ENCODE results near the gene DLX2.
"Not testable (repeated sequence)": the region's sequence is repeated elsewhere in the genome, so short reads cannot be mapped to it uniquely, and the experiment has no call there.

DLX2 gene

DNA sequence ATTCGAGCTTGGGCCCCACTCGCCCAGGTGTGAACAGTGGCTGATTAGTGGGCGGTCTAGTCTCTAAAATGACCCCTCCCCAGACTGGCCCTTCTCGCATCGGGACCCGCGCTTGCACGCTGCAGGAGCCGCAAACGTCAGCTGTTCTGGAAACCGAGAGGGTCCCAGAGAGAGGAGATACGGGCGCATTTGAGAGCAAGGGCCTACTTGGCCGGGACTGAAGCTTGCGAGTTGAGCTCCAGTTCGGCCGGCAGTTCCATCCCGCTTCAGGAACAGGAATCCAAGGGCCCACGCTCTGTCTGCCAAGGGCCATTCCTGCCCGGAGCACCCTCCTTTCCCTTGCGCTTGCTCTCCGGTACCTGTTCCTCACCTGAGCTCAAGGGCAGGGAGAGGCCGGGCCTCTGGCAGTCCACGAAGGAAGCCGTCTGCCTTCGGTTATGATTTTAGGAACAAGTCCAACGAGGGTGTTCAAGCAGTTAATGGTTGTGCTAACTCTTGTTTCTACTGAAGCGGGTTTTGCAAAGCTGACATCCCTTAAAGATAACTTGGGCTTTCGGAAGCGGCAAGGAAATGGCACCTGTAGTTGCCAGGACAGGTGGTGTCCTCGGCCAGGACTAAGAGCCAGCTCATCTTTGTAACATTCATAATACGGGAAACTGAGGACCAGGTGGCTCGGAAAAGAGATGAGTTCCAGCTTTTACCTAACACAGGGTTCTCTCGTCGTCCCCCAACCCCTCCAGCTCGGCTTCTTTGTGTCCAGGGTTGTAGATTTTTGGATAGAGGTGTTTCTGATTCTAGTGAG is 21.3 kb downstream of the DLX2 start:
- DNase-seq, result no peak

DNA sequence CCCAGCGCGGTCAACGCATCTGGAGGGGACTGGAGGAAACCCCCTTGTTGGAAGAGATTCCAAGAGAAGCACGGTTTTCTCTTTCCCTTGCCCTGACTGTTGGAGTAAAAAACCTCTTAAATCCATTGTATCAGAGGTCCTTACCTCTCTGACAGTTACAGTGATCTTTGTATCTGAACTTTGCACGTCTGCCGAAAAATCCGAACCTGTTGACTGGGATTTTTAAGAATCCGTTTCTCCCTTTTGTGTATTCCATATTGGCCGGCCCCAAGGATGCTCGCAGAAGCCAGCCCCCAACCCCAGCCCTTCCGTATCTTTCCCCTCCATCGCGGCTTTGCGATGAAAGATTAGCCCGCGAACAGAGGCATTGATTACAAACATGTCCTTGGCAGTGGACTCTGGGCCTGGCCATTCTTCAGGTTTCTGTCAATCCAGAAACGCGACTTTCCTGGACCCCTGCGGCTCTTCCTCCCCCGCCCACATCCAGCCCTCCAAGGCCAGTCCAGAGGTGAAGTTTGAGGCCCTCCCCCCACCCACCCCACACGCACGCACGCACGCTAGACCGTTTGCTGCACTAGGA is 22.0 kb downstream of the DLX2 start:
- no peak for DNase-seq

DNA sequence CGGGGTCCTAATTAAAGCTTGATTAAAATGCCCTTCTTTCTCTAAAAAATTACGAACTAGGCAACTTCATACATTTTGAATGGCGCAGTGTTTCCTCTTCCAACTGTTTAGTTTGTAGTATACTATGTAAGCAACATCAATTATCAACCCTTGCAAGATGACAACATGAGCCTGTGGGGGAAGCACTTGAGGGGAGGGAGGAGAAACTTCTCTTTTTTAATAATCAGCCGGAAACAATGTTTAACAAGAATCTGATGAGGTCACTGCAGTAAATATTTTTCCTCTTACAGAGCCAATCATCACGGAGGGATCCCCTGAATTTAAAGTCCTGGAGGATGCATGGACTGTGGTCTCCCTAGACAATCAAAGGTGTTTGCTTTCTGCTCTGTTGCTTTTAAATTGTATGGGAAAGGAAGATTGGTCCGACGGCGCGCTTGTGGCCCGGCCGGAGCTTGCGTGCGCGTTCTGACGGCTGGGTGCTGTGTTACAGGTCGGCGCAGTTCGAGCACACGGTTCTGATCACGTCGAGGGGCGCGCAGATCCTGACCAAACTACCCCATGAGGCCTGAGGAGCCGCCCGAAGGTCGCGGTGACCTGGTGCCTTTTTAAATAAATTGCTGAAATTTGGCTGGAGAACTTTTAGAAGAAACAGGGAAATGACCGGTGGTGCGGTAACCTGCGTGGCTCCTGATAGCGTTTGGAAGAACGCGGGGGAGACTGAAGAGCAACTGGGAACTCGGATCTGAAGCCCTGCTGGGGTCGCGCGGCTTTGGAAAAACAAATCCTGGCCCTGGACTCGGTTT is 22.7 kb downstream of the DLX2 start:
- DNase-seq, result no peak

DNA sequence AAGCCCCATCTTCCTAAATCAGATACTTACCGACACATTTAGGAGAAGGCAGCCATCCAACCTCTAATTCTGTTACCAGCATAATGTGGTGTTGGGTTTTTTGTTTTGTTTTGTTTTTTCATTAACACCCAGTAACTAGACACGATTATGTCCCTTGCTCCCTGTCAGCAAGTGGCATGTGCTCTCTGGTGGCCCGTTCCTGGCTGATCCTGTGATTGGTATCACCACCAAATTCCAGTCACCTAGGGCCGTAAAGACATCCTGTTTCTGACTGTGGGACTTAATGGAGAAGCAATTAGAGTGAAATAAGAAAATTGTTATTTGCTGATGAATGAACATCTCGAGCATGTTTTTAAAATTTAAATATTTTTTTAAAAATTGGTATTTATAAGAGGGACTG is 23.3 kb downstream of the DLX2 start:
- no peak for DNase-seq

DNA sequence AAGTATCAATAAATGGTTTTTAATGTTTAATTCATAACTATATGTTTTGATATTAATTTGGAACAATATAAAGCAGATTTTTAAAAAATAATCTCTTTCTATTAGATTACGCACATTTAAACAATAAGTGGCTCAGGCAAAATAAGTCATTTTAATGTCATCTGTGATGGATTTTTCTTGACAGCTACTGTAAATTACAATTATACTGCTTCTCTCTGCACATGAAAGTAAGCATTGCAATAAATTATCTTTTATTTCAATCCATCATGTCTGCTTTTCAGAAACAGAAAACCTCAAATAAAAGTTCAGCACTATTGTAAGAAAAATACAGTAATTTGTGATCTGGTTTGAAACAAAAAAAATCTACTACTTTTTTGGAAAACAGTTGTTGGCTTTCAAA is 28.4 kb downstream of the DLX2 start:
- no peak for DNase-seq

DNA sequence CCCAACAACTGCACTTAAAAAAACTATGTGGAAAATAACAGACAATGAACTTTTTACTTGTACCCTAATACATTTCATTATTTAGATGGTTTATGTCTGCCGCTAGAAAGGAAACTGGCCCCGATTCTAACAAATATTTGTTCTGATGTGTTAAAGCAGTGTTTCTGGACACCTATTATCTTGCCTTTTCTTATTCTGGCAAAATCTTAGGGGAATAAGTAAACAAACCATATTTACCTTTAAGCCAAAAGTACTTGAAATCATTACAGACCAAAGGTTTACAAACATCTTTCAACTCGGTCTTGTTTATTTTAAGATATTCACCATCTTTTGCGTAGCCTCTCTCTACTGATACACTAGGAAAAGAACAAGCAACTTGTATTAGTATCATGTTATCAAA is 29.2 kb downstream of the DLX2 start:
- DNase-seq, result no peak

DNA sequence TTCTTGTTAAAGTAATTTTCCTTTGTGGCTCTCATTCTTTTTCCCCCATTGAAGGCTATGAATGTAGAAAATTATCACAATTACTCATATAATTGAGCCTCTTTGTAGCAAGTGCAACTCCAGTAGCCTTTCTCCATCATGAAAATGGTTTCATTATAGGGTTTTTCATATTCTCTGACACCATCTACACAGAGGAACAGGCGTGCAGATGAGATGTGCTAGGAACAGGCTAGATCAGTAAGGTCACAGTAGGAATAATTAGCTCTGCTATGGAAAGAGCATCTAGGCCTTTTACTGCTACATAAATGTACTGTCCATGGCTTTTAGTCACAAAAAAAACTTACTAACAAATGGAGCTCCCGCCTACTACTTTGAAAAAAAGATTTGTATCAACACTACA is 30.0 kb downstream of the DLX2 start:
- DNase-seq, result no peak

DNA sequence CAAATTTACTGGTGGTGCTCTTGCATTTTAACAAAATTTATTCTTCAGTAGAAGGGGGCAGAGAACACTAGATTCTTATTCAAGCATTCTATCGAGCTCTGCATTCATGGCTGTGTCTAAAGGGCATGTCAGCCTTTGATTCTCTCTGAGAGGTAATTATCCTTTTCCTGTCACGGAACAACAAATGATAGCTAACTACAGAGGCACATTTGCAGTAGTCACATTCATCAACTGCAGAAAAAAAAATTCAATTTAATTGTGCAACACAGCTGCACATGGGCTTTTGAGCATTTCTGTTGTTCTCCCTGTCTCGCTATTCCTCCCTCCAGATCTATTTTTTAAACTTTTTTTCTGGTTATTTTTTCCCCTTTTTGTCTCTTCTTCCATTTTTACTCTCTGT is 30.4 kb downstream of the DLX2 start:
- no peak for DNase-seq

DNA sequence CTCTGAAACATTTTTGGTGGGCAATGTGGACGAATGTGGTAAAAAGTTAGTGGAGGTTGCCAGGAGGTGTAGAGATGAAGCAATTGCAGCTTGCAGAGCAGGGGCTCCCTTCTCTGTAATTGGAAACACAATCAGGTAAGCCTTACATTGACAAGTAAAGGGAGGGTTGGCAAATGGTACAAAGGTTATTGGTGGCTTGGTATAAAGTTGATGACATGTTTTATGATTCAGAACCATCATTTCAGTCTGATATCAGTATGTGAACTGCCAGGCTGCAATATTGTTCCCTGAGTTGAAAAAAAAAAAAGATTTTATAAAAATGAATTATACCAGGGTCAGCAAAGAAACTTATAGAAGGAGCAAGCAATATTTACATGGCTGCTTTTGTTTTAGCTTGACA is 31.8 kb downstream of the DLX2 start:
- no peak for DNase-seq

DNA sequence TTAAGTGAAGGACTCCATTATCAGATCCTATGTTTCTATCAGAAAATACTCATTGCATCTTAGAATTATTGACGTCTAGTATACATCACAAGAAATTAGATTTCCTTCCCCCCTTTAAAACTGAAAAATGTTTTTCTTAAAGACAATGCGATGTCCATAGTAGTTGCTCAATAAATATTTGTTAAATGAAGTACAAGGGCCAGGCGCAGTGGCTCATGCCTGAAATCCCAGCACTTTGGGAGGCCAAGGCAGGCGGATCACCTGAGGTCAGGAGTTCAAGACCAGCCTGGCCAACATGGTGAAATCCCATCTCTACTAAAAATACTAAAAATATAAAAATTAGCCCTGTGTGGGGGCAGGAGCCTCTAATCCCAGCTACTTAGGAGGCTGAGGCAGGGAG is 34.8 kb downstream of the DLX2 start:
- DNase-seq, result not testable (repeated sequence)

DNA sequence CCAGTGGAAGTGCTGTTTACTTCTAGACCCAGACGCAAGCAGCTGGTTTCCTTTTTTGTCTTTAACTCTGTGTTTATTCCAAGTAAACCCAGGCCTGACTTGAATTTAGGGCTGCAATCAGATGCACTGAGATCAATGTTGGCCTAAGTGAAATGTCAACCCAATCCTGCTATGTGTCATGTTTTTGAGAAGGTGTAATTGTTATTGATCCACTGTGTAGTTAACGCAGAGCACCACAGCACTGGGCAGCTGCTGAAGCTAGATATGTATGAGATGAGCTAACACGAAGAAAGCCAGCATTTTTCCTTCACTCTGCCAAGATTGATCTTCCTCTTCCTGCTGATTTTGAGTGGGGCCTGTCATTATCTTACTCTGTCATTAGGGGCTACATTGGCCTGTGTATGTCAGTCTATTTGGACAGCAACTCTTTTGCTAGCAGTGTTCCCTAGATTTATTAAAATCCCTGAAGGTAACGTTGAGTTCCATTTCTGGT is 36.3 kb downstream of the DLX2 start:
- no peak for DNase-seq

DNA sequence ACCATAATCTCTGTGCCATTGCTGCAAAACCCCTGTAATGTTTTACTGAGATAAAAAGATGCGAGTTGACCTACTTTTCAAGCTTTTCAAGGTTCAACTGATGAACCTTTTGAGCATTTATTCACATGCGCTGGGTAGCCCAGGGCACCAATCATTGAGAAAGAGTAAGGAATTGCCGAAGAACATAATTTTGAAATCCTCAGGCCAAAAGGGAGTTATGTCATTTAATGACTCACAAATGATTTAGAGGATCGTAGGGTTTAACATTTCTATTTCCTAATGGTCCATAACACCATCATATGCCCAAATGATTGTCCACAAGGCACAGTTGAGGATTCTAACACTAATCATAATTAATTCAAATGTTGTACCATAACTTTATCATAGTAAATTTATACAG is 37.6 kb downstream of the DLX2 start:
- DNase-seq, result no peak

DNA sequence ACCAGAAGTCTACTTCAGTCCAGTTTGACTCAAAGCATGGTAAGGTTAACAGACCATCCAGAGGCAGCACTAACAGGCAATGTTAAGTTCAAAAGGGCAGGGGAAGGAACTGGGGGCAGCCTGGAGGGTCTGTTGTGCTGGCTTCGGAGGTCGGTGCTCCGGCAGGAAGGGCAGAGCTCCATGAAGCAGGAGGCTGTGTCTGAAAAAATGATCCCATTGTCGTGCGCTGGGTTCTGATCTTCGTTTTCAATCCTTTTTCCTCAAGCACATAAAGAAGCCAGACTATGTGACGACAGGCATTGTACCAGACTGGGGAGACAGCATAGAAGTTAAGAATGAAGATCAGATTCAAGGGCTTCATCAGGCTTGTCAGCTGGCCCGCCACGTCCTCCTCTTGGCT is 39.3 kb downstream of the DLX2 start:
- no peak for DNase-seq

DNA sequence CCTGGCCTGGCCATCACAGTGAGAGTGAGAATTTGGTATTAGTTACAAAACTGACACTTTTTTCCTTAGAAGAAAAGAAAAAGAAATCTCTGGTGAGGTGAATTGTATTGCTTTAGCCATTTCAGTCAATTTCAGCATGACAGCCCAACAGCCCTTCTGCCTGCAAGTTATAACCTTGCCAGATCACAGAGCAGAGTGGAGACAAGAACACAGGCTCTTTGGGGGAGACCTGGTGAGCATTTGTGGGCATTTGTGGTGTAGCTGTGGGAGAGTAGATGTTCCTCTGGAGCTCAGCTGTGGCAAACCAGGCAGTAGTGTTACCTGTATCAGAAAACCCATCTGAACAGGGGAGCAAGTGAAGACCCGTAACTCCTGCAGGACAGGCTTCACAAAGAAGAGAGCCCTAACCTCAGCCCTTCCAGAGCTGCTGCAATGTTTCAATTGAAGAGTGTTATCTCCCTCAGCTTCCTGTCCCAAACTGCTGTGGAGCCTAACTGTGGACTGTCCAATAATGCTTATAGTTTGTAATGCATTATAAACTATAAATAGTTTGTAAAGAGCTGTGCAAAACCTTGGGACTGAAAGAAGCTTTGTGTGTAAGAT is 40.2 kb downstream of the DLX2 start:
- no peak for DNase-seq

DNA sequence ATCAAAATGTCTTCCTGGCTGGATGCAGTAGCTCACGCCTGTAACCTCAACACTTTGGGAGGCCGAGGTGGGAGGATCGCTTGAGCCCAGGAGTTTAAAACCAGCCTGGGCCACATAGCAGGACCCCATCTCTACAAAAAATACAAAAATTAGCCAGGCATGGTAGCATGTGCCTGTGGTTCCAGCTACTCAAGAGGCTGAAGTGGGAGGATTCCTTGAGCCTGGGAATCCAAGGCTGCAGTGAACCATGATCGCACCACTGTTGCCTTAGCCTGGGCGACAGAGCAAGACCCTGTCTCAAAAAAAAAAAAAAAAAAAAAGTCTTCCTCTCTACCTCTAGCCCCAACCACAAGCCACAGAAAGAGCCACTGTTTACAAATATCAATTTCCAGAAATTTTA is 42.6 kb downstream of the DLX2 start:
- DNase-seq, result not testable (repeated sequence)

DNA sequence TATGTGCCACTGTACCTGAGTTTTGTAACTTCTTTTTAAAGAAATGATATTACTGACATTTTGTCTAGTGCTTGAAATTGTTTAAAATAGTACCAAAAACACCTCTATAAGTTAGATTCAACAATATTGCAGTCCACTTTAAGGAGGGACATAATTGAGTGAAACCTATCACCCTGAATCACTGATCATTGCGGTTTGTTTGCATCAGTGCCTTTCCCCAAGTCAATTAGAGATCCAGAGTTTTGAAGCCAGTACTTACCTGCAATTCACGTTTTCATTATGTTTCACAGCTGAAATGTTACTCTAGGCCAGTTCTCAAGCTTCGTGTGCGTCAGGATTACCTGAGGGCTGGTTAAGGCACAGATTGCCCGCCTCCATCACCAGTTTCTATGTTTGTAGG is 44.0 kb downstream of the DLX2 start:
- no peak for DNase-seq

DNA sequence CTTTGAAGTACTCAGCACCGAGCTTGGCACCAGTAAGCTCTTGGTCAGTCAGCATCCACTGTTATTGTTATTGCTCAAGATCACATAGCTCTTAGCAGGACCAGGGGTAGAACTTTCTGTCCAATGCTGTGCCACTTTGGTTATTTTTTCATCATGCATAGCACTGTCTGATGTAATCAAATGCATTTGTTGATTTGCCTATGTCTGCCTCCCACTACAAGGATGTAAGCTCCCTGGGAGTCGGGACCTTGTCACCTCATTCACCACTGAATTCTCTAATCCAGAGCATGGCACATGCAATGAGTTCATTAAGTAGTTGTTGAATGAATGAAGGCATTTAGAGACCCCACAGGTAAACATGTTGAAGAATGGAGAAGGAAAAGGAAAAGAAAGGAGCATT is 46.4 kb downstream of the DLX2 start:
- DNase-seq, result no peak

DNA sequence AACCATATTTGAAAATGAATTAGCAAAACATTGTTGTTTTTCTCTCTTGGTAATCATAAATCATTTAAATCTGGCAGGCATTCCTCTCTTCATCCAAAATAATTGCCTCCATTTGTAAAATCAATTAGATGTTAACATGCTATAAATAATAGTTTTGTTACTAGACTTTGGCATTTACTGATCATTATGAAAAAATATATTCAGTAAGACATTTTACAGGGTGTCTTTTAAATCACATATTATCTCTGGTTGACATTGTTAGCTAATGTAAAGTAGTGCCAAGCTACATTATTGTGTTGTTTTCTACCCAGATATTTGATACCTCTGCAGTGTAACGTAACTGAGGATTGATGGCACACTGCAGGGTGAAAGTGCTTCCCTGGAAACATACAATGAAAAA is 49.2 kb downstream of the DLX2 start:
- no peak for DNase-seq

DNA sequence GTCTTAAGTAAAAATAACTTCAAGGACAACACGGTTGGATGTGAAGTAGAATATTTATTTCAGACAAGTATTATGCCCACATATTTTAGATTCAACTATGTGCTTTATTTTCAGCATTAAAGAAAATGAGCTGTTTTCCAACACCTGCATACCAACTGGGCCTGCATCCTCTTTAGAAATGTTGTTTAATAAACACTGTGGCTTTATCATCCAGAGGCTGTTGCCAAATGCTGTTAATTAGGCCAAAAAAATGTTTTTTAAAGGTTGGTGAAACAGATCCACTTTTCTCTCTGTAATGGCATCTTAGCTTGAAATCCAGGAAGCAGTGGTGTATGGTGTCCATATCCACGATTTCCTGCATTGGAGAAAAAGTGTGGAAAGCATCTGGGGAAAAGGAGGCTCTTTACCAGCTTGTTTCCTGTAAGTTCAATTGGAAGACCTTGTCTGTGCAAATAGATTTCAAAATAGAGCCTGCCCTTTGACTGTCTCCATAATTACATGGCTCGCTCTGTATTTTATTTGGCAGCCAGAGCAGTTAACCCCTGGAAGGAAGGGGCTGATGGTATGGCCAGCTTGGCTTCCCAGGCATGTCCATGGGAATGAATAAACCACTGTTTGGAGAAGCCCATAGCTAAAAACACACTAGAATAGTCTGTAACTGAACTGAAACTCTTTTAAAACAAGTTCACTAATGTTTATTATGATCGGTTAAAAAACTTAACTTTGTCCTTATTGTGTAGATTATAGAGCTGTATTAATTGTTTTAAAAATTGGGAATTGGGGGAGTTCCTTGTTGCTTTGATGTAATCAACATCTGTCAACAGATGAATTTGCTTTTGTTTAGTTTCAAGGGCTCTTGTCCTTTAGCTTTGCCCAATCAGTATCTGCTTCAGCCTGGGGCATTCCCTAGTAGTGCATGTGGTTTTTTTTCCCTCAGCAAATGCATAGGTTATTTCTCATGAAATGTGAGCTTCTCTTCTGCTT is 50.4 kb downstream of the DLX2 start:
- no peak for DNase-seq

DNA sequence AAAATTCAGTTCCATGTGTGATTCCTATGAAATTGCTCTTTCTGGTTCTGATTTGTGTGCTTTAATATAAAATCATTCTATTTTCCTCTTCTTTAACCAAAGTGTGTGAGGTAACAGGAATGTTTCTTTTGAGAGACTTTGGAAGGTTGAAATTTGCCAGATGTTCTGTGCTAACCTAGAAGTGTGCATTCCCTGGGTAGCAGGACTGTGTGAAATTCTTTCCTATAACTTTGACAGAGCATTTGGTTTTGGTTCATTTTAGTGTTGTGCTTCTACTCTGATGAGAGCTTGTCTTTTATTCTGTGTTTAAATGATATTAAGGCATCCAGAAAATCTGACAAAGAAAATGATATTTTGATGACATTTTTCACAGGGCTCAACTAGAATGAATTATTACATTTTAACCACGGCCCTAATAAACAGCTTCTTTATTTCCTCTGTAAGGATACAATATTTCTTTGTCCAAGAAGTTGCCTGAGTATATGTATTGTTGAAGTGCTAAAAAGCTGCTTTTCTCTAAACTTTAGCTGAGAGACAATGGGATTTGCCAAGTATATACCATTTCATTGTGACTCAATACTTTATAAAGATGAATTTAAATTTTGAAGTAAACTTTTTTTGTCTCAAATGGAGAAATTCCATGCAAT is 52.1 kb downstream of the DLX2 start:
- DNase-seq, result no peak

DNA sequence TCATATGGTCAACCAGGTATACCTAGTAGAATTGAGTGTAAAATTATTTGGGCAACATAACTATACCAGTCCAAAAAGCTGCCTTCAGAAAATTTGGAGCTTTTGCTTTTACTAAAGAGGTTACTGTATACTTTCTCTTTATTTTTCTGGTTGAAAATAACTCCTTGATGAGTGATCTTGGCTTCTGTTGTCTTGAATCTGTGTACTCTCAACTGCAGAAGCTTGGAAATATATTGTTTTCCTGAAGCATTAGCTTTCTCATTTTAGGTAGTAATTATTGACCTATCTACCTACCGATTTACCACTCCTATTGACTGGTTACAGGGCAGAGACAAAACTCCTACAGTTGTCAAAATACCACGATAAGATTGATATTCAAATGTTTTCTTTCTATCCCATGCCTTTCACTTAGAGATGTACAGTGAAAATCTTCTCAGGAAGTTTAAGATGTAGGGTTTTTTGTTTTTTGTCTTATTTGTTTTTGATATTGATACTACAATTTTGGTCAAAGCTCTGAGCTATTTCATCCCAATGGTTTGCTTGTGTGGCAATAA is 53.1 kb downstream of the DLX2 start:
- DNase-seq, result no peak
